GM23338 (cell line): Measurements from ENCODE around the gene SMOC2. TPM values are rescaled to one million over a fixed set of nuclear protein-coding genes. Genes with fewer than 3 reads are reported as not detected.

Source experiments
- ATAC-seq: fragments of 200-7000 bp; cut with Tn5 transposase; 3 replicates; pipeline ENCODE4 v1.9.1; 2020
- DNase-seq: peaks from one replicate; pipeline ENCODE4 v3.0.0-alpha.2; 2015; ENCODE audit warnings: low spot score
- H2AFZ ChIP-seq: fragments of 200-600 bp; sonication (generic); 2 replicates; pipeline ENCODE4 v1.8.0; 2016; ENCODE audit warnings: antibody characterized with exemption, mild to moderate bottlenecking, moderate library complexity
- H3F3A ChIP-seq: fragments of 200-600 bp; sonication (generic); replicated peaks from 2 replicates; pipeline ENCODE4 v1.8.0; 2017; ENCODE audit warnings: antibody characterized with exemption, mixed run types, low read depth
- H3K27ac ChIP-seq: fragments of 200-600 bp; sonication (generic); 2 replicates; pipeline ENCODE4 v1.6.1; 2016; ENCODE audit warnings: low read depth
- H3K27me3 ChIP-seq: fragments of 200-600 bp; sonication (generic); 2 replicates; pipeline ENCODE4 v1.8.0; 2016; ENCODE audit warnings: mild to moderate bottlenecking, mixed run types, moderate library complexity; ENCODE audit not compliant: insufficient read depth
- H3K36me3 ChIP-seq: fragments of 200-600 bp; sonication (generic); 2 replicates; pipeline ENCODE4 v1.8.0; 2016; ENCODE audit warnings: mild to moderate bottlenecking; ENCODE audit not compliant: insufficient read depth
- H3K4me1 ChIP-seq: fragments of 200-600 bp; sonication (generic); 2 replicates; pipeline ENCODE4 v1.8.0; 2016; ENCODE audit warnings: mild to moderate bottlenecking, moderate library complexity; ENCODE audit not compliant: insufficient read depth
- H3K4me2 ChIP-seq: fragments of 200-600 bp; sonication (generic); 2 replicates; pipeline ENCODE4 v1.7.1; 2017; ENCODE audit warnings: mixed run types
- H3K4me3 ChIP-seq: fragments of 200-600 bp; sonication (generic); 2 replicates; pipeline ENCODE4 v1.6.1; 2016; ENCODE audit warnings: mixed run types
- H3K79me2 ChIP-seq: fragments of 200-600 bp; sonication (generic); replicated peaks from 2 replicates; pipeline ENCODE4 v1.8.0; 2017; ENCODE audit warnings: mild to moderate bottlenecking; ENCODE audit not compliant: insufficient read depth
- H3K9me2 ChIP-seq: fragments of 200-600 bp; sonication (generic); 2 replicates; pipeline ENCODE4 v1.8.0; 2017; ENCODE audit not compliant: insufficient read depth
- H4K20me1 ChIP-seq: fragments of 200-600 bp; sonication (generic); replicated peaks from 2 replicates; pipeline ENCODE4 v1.8.0; 2017; ENCODE audit warnings: mild to moderate bottlenecking; ENCODE audit not compliant: insufficient read depth
- H3K27ac Mint-ChIP-seq: 2 replicates; pipeline ENCODE4 v1.8.0; 2020; ENCODE audit warnings: inconsistent platforms, mild to moderate bottlenecking, moderate library complexity, mixed read lengths
- H3K27me3 Mint-ChIP-seq: 3 replicates; pipeline ENCODE4 v1.8.0; 2022; ENCODE audit warnings: low read depth, mild to moderate bottlenecking, moderate library complexity, mixed read lengths, inconsistent platforms; ENCODE audit not compliant: insufficient read depth, poor library complexity
- H3K36me3 Mint-ChIP-seq: 3 replicates; pipeline ENCODE4 v1.8.0; 2021; ENCODE audit warnings: low read depth, mild to moderate bottlenecking, inconsistent platforms, moderate library complexity, mixed read lengths
- H3K4me1 Mint-ChIP-seq: 3 replicates; pipeline ENCODE4 v1.8.0; 2020; ENCODE audit warnings: mild to moderate bottlenecking, inconsistent platforms, mixed read lengths
- H3K4me3 Mint-ChIP-seq: 3 replicates; pipeline ENCODE4 v1.8.0; 2021; ENCODE audit warnings: moderate library complexity, mild to moderate bottlenecking, inconsistent platforms, mixed read lengths
- H3K9me3 Mint-ChIP-seq: 3 replicates; pipeline ENCODE4 v1.8.0; 2020; ENCODE audit warnings: moderate library complexity, mild to moderate bottlenecking, inconsistent platforms, mixed read lengths
- CREB1 ChIP-seq: fragments of 250-450 bp; sonication (Bioruptor Pico); IDR thresholded peaks from 2 replicates; pipeline ENCODE4 v1.5.0; 2020; ENCODE audit warnings: low read depth, mild to moderate bottlenecking, moderate library complexity
- EZH2 ChIP-seq: fragments of 200-600 bp; sonication (generic); IDR thresholded peaks from one replicate; pipeline ENCODE4 v1.8.0; 2017; ENCODE audit warnings: antibody characterized with exemption, mild to moderate bottlenecking, low read depth; ENCODE audit not compliant: unreplicated experiment
- NANOG ChIP-seq: IDR thresholded peaks from 2 replicates; pipeline ENCODE4 v1.6.1; 2016; ENCODE audit warnings: antibody characterized with exemption, borderline replicate concordance
- POLR2AphosphoS5 ChIP-seq: IDR thresholded peaks from 2 replicates; pipeline ENCODE4 v1.6.1; 2016; ENCODE audit warnings: antibody characterized with exemption, low read depth
- STAT1 ChIP-seq: IDR thresholded peaks from one replicate; pipeline ENCODE4 v1.6.1; 2016; ENCODE audit warnings: antibody characterized with exemption; ENCODE audit not compliant: unreplicated experiment
- ZNF114 ChIP-seq: fragments of 250-450 bp; sonication (Bioruptor Pico); IDR thresholded peaks from 2 replicates; pipeline ENCODE4 v1.5.0; 2020; ENCODE audit warnings: mild to moderate bottlenecking, moderate library complexity
- ZNF331 ChIP-seq: fragments of 250-450 bp; sonication (Bioruptor Pico); IDR thresholded peaks from 2 replicates; pipeline ENCODE4 v1.5.0; 2020; ENCODE audit warnings: low read depth, mild to moderate bottlenecking, moderate library complexity
- ZNF462 ChIP-seq: fragments of 250-450 bp; sonication (Bioruptor Pico); IDR thresholded peaks from 2 replicates; pipeline ENCODE4 v1.5.0; 2020; ENCODE audit warnings: mild to moderate bottlenecking, moderate library complexity
- polyA plus RNA-seq: library from polyadenylated mRNA; unstranded; fragments of >200 nt; fragmentation: Nextera tagmentation; extraction: Ambion mirVana; gene quantifications from 2 replicates; pipeline ENCODE4 v1.2.1, GENCODE V29; 2016
- total RNA-seq: library from RNA; depleted of rRNA; stranded (reverse); fragments of >200 nt; shearing (Covaris generic); gene quantifications from 2 replicates; pipeline ENCODE4 v1.2.3, GENCODE V29; 2014
- TF ChIP-seq, protein P1 (sequence below): IDR thresholded peaks from 2 replicates; pipeline ENCODE4 v1.6.1; 2016; ENCODE audit warnings: antibody characterized with exemption
- TF ChIP-seq, protein P2 (sequence below): IDR thresholded peaks from one replicate; pipeline ENCODE4 v1.6.1; 2018; ENCODE audit warnings: antibody characterized with exemption; ENCODE audit not compliant: unreplicated experiment

SMOC2 gene
- total and polyA plus RNA-seq, 2 experiments from 2014 or later = 4.3 to 6.5 TPM

DNA sequence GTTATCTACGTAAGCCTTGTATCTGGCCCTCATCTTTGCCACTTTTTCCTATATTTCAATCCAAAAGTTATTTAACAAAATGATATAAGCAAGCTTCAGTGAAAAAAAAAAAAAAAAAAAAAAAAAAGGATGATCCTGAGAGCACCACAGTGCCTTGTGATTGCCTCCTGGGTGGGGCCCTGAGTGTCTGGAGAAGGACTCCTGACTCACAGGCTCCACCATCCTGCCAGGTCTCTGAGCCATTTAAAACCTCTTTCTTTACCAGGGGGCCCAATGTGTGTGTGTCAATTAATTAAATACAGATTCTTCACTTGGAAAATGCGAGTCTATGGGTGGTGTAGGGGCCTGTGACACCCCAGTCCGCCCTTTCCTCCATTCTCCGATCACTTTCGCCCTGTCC lies 105.2 kb downstream of the SMOC2 start:
- Histone ChIP-seq H3K4me1 (peaks cover 6% of the 10 kb centered on the region), H4K20me1 (no peaks in the 10 kb centered on the region), H2AFZ (no peak overlapping the region), H3K4me2 (no peak overlapping the region), H3K27me3 (no peaks in the 10 kb centered on the region), H3K27ac (no peak overlapping the region), H3K4me3 (no peak overlapping the region), H3K36me3 (no peaks in the 10 kb centered on the region), H3F3A (no peaks in the 10 kb centered on the region), H3K79me2 (no peaks in the 10 kb centered on the region), H3K9me2 (no peaks in the 10 kb centered on the region)
- Mint-ChIP-seq H3K27ac (no peak overlapping the region), H3K4me3 (no peak overlapping the region), H3K27me3 (no peaks in the 10 kb centered on the region), H3K9me3 (no peaks in the 10 kb centered on the region), H3K4me1 (peaks cover 16% of the 10 kb centered on the region), H3K36me3 (no peaks in the 10 kb centered on the region)
- DNase-seq (no peak), ATAC-seq (no peak)
- TF ChIP-seq EZH2 (no peak), ZNF462 (CRISPR knock-in tag) (no peak)

- H3K4me1 ChIP-seq = no peaks in the 10 kb centered on the region; the same call in 1 of the 2 replicates
- no peaks in the 10 kb centered on the region for H3K27me3 Mint-ChIP-seq
- no peak overlapping the region for H3K4me3 Mint-ChIP-seq
- TF ChIP-seq, protein P1, sequence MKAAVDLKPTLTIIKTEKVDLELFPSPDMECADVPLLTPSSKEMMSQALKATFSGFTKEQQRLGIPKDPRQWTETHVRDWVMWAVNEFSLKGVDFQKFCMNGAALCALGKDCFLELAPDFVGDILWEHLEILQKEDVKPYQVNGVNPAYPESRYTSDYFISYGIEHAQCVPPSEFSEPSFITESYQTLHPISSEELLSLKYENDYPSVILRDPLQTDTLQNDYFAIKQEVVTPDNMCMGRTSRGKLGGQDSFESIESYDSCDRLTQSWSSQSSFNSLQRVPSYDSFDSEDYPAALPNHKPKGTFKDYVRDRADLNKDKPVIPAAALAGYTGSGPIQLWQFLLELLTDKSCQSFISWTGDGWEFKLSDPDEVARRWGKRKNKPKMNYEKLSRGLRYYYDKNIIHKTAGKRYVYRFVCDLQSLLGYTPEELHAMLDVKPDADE = no peak
- TF ChIP-seq NANOG (no peak), ZNF114 (CRISPR knock-in tag) (no peak), CREB1 (CRISPR knock-in tag) (no peak), ZNF331 (no peak), POLR2AphosphoS5 (no peak), STAT1 (no peak), EZH2 (no peak)
- TF ChIP-seq, protein P2, sequence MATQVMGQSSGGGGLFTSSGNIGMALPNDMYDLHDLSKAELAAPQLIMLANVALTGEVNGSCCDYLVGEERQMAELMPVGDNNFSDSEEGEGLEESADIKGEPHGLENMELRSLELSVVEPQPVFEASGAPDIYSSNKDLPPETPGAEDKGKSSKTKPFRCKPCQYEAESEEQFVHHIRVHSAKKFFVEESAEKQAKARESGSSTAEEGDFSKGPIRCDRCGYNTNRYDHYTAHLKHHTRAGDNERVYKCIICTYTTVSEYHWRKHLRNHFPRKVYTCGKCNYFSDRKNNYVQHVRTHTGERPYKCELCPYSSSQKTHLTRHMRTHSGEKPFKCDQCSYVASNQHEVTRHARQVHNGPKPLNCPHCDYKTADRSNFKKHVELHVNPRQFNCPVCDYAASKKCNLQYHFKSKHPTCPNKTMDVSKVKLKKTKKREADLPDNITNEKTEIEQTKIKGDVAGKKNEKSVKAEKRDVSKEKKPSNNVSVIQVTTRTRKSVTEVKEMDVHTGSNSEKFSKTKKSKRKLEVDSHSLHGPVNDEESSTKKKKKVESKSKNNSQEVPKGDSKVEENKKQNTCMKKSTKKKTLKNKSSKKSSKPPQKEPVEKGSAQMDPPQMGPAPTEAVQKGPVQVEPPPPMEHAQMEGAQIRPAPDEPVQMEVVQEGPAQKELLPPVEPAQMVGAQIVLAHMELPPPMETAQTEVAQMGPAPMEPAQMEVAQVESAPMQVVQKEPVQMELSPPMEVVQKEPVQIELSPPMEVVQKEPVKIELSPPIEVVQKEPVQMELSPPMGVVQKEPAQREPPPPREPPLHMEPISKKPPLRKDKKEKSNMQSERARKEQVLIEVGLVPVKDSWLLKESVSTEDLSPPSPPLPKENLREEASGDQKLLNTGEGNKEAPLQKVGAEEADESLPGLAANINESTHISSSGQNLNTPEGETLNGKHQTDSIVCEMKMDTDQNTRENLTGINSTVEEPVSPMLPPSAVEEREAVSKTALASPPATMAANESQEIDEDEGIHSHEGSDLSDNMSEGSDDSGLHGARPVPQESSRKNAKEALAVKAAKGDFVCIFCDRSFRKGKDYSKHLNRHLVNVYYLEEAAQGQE = no peak
Measured at GRCh38 chr6:168546730-168547129, 105.7 kb downstream of the SMOC2 start.

More at GRCh38 chr6:168546730-168547129, 105.7 kb downstream of the SMOC2 start:
- no peaks in the 10 kb centered on the region for H3K79me2 ChIP-seq
- no peaks in the 10 kb centered on the region for H3K27me3 ChIP-seq
- no peak for ATAC-seq
- no peak overlapping the region for H2AFZ ChIP-seq
- Mint-ChIP-seq H3K9me3 (no peaks in the 10 kb centered on the region), H3K4me1 (peaks cover 10% of the 10 kb centered on the region; the same call in 2 of the 3 replicates), H3K36me3 (no peaks in the 10 kb centered on the region), H3K27ac (no peak overlapping the region)
- H4K20me1 ChIP-seq = no peaks in the 10 kb centered on the region
- H3K4me2 ChIP-seq = no peak overlapping the region
- no peak overlapping the region for H3K4me3 ChIP-seq
- H3F3A ChIP-seq = no peaks in the 10 kb centered on the region
- no peaks in the 10 kb centered on the region for H3K36me3 ChIP-seq
- no peaks in the 10 kb centered on the region for H3K9me2 ChIP-seq
- no peak for DNase-seq
- H3K27ac ChIP-seq = no peak overlapping the region
